IPS DF 4.7 (cell line): ENCODE data around the gene WDR7.
A peak's percentile ranks its signal among the peaks of the same experiment; 100 is the strongest.

ENCODE experiments used
- DNase-seq: peaks from one replicate; pipeline ENCODE4 v3.0.0-alpha.2; 2013; ENCODE audit warnings: low spot score; ENCODE audit errors: extremely low read depth

The WDR7 gene

DNA sequence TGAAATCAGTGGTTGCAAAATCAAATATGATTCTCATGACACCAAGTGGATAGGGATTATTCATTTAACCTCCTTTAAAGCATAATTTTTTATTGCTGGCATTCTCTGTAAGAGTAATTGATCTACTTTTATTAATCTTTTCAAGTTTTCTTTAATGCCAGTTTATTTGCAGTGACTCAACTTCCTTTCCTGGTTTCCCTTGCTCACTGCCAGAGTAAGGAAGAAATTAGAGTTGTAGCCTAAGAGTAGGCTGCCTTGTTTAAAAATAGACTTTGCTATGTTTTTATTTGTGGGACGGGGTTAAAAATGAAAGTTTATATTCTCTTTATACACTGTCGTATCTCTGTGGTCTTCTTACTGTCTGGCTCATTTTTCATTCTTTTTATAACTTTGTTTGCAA lies 148.6 kb downstream of the WDR7 start:
- no peak for DNase-seq

DNA sequence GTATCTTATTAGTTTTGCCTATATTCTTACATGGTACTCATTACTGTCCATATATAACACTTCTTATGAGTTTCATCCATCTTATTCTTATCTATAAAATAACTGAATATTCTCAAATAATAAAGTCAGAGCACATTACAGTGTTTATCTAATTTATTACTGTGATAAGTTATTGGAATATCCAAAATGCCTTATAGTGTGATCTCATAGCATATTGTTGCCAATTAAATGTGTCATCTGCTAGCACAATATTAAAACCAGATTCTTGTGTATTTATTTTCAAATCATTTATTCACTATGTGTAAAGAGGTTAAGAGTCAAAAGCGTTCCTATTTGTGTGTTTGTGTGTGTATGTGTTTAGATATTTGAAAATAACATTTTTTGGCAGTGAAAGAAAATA lies 151.9 kb downstream of the WDR7 start:
- DNase-seq: no peak

DNA sequence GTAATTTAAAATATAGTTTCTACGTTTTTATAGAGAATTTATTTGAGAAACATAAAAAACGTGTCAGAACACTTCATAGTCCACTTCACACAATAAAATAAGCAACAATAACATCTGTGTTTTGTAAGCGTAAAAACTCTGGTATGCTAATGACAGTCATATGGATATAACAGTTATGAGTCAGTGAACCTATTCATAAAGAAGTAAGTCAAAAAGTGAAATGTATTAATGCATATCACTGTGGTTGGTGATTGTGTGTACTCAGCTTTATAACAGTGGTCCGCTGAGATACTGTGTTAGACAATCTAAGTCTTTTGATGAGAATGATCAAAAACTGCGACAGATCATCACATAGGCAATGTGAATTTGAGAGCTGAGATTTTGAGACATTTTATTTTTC lies 153.2 kb downstream of the WDR7 start:
- no peak for DNase-seq

DNA sequence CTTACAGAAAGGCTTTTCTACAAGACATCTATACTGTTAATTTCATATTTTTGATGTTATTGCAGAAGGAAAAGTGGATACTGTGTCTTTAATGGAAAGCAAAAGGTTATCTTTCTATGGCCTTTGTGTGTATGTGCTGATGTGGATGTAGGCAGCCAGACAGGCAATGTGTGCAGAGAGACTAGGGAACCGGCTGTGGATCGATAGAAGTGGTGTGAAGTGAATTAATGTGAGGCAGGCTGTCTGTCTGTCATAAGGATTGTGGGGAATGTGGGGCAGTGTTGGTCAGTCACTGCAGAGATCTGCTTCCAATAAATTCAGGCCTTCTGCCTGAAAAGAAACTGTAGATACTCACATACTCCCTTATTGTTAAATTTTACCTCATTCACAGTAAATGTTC lies 156.7 kb downstream of the WDR7 start:
- DNase-seq: no peak

DNA sequence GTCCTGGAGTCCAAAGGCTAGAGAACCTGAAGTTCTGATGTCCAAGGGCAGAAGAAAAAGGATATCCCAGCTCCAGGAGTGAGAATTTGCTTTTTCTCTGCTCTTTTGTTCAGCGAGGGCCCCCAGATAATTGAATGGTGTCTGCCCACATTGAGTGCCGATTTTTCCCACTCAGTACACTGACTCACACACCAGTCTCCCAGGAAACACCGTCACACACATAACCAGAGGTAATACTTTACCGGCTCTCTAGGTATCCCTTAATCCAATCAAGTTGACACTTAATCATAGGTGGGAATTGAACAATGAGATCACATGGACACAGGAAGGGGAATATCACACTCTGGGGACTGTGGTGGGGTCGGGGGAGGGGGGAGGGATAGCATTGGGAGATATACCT lies 161.5 kb downstream of the WDR7 start:
- DNase-seq: no peak

- DNase-seq: no peak
Measured at GRCh38 chr18:56815926-56816325, 164.8 kb downstream of the WDR7 start.

DNA sequence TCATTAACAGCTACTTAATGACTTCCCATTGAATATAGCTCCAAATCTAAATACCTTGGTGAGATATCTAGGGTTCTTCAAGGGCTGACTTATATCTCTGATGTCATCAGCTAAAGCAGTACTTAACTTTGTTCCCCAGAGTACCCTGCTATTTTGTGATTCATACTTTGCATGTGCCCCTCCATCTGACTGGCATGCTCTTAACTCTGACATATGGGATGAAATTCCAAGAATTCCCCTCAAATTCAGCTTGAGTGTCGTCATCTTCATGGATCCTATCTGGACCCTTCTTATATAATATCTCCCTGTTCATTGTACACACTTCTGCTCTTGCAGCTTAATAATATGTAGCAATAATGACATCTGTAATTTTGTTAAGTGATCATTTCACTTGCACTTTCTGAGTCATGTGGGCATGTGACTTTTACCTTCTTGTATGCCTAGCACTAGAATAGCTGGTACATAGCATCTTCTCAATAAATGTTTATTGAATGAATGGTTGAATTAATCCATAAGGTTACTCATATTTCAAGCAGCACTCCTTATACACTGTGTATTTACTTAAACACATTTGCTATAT lies 172.9 kb downstream of the WDR7 start:
- no peak for DNase-seq

- no peak for DNase-seq
Measured at GRCh38 chr18:56825321-56825720, 174.2 kb downstream of the WDR7 start.

GRCh38 chr18:56825878-56826277 lies 174.7 kb downstream of the WDR7 start:
- DNase-seq: no peak

GRCh38 chr18:56831988-56832387 lies 180.8 kb downstream of the WDR7 start:
- no peak for DNase-seq

DNA sequence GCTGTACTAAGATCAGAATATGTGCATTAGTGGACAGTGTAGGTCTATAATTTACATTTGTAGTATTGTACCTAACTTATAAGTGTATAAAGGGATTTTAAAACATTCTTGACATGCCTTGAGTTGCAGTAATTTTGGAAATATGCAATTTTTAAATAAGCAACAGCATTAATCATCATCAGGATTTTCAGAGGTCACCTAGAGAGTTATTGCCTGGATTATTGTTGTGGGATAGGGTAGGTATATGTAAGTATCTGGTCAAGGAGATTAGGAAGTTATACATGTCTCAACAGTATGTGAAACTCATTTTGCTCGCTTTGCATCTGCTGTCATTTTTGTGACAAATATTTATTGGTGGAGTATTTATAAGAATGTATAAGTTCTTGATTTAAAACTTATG lies 184.2 kb downstream of the WDR7 start:
- no peak for DNase-seq

DNA sequence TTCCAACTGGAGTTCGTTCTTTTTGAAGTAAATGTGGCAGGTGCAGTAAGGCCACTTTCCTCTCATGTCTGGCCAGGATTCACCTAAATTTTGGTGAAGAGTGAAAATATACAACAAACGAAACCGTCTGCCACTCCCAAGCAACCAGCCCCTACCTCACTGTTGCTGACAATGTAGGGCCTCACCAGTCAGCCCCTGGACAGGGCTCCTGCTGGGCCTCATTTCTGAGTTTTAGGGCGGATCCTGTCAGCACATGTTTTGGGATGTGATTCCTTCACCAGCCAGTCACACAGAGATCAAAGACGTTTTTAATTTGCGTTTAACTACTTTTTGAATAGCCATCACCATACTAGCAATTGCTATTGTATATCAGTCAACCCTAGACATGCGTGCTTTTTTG lies 185.0 kb downstream of the WDR7 start:
- DNase-seq: no peak

DNA sequence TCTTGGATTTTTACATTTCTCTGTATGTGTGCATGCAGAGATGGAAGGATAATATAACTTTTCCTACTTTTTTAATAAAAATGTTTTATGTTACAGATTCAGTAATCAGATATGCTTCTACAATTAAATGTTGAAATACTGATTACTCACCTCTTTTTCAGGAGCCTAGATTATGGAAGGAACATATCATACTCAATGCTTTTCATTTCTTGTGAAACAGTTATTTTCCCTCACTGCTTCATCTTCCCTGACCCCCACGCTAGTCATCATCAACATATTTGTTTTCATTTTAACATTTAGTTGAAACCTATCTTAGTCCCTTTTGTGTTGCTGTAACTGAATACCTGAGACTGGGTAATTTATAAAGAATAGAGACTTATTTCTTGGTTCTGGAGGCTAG lies 190.7 kb downstream of the WDR7 start:
- no peak for DNase-seq

- DNase-seq: no peak
Measured at GRCh38 chr18:56843241-56843640, 192.1 kb downstream of the WDR7 start.

GRCh38 chr18:56844556-56844955 lies 193.4 kb downstream of the WDR7 start:
- no peak for DNase-seq

GRCh38 chr18:56851774-56852173 lies 200.6 kb downstream of the WDR7 start:
- no peak for DNase-seq

GRCh38 chr18:56853961-56854360 lies 202.8 kb downstream of the WDR7 start:
- no peak for DNase-seq

DNA sequence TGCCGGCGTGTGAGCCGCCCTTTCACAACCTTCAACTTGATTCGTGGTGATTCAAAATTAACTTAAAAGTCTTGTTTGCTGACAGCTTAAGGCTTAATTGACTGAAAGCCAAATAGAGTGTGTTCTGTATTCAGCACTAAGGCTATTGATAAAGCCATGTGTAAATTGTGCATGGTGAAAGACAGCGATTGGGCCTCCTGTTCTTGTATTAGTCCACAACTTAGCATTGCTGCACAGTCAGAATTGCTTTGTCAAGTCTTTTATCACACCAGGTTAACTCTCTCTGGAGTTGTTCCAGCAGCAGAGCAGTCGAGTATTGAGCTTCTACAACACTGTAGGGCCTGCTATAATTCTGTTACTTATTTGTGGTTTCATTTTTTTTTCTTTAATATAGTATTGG lies 210.1 kb downstream of the WDR7 start:
- DNase-seq: no peak

DNA sequence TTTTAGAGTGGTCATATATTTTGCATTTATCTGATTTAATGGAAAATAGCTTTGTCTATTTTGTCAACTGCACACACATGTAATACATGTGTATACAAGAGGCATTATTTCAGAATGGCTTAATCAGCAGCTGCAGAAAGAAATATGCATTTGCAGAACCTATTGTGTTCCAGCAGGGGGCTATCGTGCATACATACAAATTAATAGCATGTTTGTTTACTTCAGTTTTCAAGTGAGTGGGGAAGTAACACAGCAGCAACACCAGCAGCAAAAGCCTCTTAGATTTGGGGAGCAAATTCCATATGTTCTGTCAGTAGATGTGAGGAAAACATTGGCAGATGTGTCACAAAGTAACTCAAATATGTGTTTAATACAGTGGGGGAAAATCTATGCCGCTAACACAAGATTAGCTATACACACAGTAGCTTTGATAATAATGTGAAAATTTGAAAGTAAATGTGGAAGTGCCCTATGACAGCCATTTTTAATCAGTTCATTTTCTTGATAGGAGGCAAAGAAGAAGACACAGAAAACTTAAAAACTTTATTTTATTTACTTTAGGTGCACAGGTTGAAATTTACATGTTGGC lies 218.1 kb downstream of the WDR7 start:
- DNase-seq: no peak

DNA sequence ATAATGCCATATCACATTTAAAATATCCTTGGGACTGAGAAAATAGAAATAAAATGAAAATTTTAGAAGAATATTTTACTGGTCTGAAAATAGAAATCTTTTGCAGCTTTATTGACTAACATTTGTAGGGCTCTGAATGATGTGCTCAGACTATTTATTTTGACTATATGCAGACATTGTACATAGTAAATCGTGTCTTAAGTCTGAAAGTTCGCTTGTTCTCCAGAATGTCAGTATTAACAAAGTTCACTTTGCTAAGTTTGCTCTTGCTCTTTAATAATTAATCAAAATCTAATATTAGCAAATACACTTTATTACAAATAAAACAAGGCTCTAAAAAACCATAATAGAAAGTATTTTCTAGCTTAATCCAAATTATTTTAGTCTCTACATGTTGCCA lies 219.8 kb downstream of the WDR7 start:
- no peak for DNase-seq

- no peak for DNase-seq
Measured at GRCh38 chr18:56872140-56872539, 221.0 kb downstream of the WDR7 start.

- peak; percentile 68 for DNase-seq
Measured at GRCh38 chr18:56873441-56874140, 222.4 kb downstream of the WDR7 start.

DNA sequence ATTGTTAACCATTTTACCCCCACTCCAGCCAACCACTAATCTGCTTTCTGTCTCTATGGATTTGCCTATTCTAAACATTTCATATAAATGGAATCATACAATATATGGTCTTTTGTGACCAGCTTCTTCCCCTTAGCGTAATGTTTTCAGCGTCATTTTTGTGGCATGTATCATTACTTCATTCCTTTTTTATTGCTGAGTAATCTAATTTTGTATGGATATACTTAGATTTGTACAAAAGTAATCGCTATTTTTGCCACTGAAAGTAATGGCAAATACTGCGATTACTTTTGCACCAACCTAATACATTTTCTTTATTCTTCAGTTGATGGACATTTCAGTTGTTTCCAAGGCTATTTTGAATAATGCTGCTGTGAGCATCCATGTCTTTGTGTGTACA lies 227.6 kb downstream of the WDR7 start:
- no peak for DNase-seq
